HAP-1 (cell line): Measurements from ENCODE around the gene CLDN8.

Experiments used
- DNase-seq, 2 experiments: peaks; one replicate each; pipeline ENCODE4 v3.0.0-alpha.2; 2016 to 2020; ENCODE audit warnings: low spot score in 2 of 2
- H3K27me3 ChIP-seq: fragments of 250-450 bp; sonication (Bioruptor Pico); 2 replicates; pipeline ENCODE4 v1.5.1; 2020; ENCODE audit warnings: low read depth, mild to moderate bottlenecking, moderate library complexity
- H3K36me3 ChIP-seq: fragments of 250-450 bp; sonication (Bioruptor Pico); replicated peaks from 2 replicates; pipeline ENCODE4 v1.5.1; 2020; ENCODE audit warnings: mild to moderate bottlenecking
- H3K4me1 ChIP-seq: fragments of 250-450 bp; sonication (Bioruptor Pico); 2 replicates; pipeline ENCODE4 v1.5.1; 2020; ENCODE audit warnings: mild to moderate bottlenecking
- H3K4me3 ChIP-seq: fragments of 250-450 bp; sonication (Bioruptor Pico); 2 replicates; pipeline ENCODE4 v1.5.1; 2020; ENCODE audit warnings: mild to moderate bottlenecking, moderate library complexity
- H3K9me3 ChIP-seq: fragments of 250-450 bp; sonication (Bioruptor Pico); 2 replicates; pipeline ENCODE4 v1.5.1; 2020; ENCODE audit warnings: mild to moderate bottlenecking, moderate library complexity
- in situ Hi-C: fragments of 300-500 bp; cut with MboI; formaldehyde crosslinking; loops from 3 replicates; pipeline ENCODE4 v1.14.3; 2020; ENCODE audit warnings: low sequenced_read_pairs, inconsistent platforms, mixed read lengths

Gene CLDN8

DNA sequence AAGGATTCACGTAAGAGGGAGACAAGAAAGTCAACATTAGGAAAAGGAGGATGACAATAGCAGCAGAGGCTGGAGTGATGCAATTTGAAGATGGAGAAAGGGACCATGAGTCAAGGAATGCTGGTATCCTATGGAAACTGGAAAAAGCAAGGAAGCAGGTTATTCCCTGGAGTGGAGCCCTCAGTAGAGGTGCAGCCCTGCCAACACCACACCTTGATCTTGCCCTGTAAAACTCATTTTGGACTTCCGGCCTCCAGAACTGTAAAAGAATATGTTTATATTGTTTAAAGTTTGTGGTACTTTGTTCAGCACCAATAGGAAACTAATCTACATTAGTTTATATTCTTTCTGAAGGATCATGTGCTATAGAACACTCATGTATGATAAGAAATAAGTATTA, 29.7 kb downstream of the CLDN8 start:
- no peak for DNase-seq
- no peak overlapping the region for H3K4me3 ChIP-seq
- no peaks in the 10 kb centered on the region for H3K4me1 ChIP-seq
- in situ Hi-C loops, result no loop called here
- no peaks in the 10 kb centered on the region for H3K9me3 ChIP-seq
- no peaks in the 10 kb centered on the region for H3K36me3 ChIP-seq
- H3K27me3 ChIP-seq, result no peaks in the 10 kb centered on the region

DNA sequence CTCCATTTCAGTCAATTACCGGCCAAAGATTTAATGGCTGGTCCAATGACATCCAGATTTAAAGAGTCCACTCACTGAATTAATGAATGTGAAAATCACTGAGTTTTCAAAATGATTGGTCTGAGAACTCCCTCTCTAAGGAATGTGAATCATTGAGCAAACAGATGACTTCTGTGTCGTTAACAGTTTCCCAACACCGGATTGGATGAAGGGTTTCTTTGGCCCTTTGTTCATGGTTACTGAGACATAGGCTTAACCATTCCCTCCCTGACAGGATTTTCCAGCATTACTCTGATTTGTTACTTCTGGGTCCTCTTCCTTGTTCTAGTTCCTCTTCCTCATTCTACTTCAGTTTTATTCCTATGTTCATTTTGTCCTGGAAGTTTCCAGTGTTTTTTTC, 47.8 kb downstream of the CLDN8 start:
- no peaks in the 10 kb centered on the region for H3K4me1 ChIP-seq
- H3K4me3 ChIP-seq, result no peak overlapping the region
- no peak for DNase-seq
- no peaks in the 10 kb centered on the region for H3K27me3 ChIP-seq
- in situ Hi-C loops, result no loop called here
- H3K9me3 ChIP-seq, result no peaks in the 10 kb centered on the region; the same call in none of the 2 replicates
- no peaks in the 10 kb centered on the region for H3K36me3 ChIP-seq

DNA sequence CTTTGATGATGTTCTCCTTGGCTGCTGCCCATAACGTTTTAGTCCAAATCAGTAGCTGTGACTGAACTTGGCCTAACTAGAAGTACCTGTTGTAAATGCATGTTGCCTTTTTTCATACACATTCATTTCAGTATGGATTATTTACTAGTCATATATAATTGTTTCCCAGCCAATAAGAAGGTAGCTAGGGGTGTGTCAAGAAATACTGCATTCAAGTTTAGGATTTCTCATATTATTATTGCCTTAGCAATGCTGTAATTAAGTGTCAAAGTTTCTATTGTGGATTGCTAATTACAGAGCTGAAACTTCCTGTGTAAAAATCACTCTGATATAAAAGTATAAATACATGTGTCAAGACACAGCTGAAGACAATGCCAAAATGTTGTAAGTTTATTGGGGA, 49.2 kb downstream of the CLDN8 start, which contains the start of gene CLDN17:
TSS of gene CLDN17 (minus strand) at position 101 of the 400 bp plus-strand sequence. CDS start 188 bp downstream, outside the sequence.
- in situ Hi-C loops, result no loop called here

DNA sequence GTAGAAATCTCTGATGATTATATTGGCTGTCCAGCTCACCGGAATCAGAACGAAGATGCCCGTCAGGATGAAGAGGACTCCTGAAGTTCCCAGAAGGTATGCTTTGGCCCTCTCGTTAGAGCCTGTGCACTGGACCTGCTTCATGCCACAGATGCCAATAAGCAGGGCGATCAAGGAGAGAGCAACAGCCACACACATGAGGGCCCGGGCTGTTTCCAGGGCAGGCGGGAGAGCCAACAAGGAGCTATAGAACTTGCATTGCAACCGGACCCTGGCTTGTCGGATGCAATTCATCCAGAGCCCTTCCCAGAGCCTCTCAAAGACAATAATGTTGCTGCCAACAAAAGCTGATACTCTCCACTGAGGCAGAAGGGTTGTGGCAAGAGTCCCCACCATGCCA, 49.7 kb downstream of the CLDN8 start:
- no peaks in the 10 kb centered on the region for H3K27me3 ChIP-seq
- H3K36me3 ChIP-seq, result no peaks in the 10 kb centered on the region
- no peak overlapping the region for H3K4me3 ChIP-seq
- H3K9me3 ChIP-seq, result no peaks in the 10 kb centered on the region; the same call in 1 of the 2 replicates
- no peak for DNase-seq
- no peaks in the 10 kb centered on the region for H3K4me1 ChIP-seq
- in situ Hi-C loops, result no loop called here

More for the DNA sequence above, 49.2 kb downstream of the CLDN8 start, which contains the start of gene CLDN17:
- Histone ChIP-seq H3K4me3 (no peak within 1 kb of the TSS), H3K27me3 (no peaks in the 10 kb centered on the region), H3K36me3 (no peaks in the 10 kb centered on the region), H3K9me3 (no peaks in the 10 kb centered on the region; the same call in 1 of the 2 replicates), H3K4me1 (no peaks in the 10 kb centered on the region)
- no peak for DNase-seq

DNA sequence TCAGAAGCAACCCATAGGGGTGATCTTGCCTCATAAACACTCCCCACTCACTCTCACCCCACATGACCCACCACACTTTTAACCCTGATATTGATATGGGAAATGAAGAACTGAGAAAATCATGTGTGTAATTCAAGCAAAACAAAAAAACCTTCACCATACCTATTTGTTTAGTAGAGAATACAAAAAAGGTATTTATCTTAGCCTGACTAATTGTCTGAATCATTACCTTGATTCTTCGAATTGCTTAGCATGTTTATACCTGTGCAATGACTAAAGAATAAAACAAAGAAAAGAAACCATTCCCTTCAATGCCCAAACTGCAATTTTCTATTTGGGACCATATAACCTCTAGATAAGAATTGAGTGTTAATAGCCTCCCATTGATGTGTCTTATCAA, 51.1 kb downstream of the CLDN8 start:
- Histone ChIP-seq H3K4me3 (no peak overlapping the region), H3K36me3 (no peaks in the 10 kb centered on the region), H3K4me1 (no peaks in the 10 kb centered on the region), H3K9me3 (no peaks in the 10 kb centered on the region; the same call in 1 of the 2 replicates), H3K27me3 (no peaks in the 10 kb centered on the region)
- in situ Hi-C loops, result no loop called here
- DNase-seq, result no peak
